Esophagus muscularis mucosa (tissue), 4 donors: ENCODE results near the gene ZNF629. TPM values are rescaled to one million over a fixed set of nuclear protein-coding genes. Genes with fewer than 3 reads are reported as not detected.
A peak's percentile ranks its signal among the peaks of the same experiment; 100 is the strongest.

Source experiments
- DNase-seq: peaks from one replicate; pipeline ENCODE4 v3.0.0-alpha.2; 2017; ENCODE audit errors: extremely low spot score
- H3K27ac ChIP-seq, 4 donors: fragments of 200-600 bp; sonication (generic); replicated peaks in 1 of 4; 1 replicate in 3 of 4; 2 replicates in 1 of 4; pipeline ENCODE4 v1.5.1; 2016 to 2019; ENCODE audit warnings: mild to moderate bottlenecking in 1 of 4
- H3K27me3 ChIP-seq, 4 donors: fragments of 200-600 bp; sonication (generic); one replicate each; pipeline versions ENCODE4 v1.5.1 to v1.6.0; 2016 to 2019
- H3K36me3 ChIP-seq, 4 donors: fragments of 200-600 bp; sonication (generic); one replicate each; pipeline ENCODE4 v1.5.1; 2016 to 2019
- H3K4me1 ChIP-seq, 4 donors: fragments of 200-600 bp; sonication (generic); one replicate each; pipeline ENCODE4 v1.5.1; 2016 to 2019
- H3K4me3 ChIP-seq, 4 donors: fragments of 200-600 bp; sonication (generic); 1 replicate in 2 of 4; 2 replicates in 2 of 4; pipeline ENCODE4 v1.5.1; 2016 to 2019; ENCODE audit warnings: mild to moderate bottlenecking in 4 of 4, moderate library complexity in 1 of 4
- H3K9me3 ChIP-seq, 4 donors: fragments of 200-600 bp; sonication (generic); 1 replicate in 3 of 4; 2 replicates in 1 of 4; pipeline ENCODE4 v1.5.1; 2016 to 2019
- CTCF ChIP-seq, 3 experiments: fragments of 200-600 bp in 2 of 3; fragments of 450-650 bp in 1 of 3; sonication (generic) in 2 of 3; IDR thresholded peaks; one replicate each; pipeline ENCODE4 v1.5.1; 2017 to 2019; ENCODE audit warnings: antibody characterized with exemption in 3 of 3, mild to moderate bottlenecking in 2 of 3, moderate library complexity in 1 of 3
- EP300 ChIP-seq: sonication (generic); formaldehyde crosslinking; IDR thresholded peaks from one replicate; pipeline ENCODE4 v1.6.1; 2017; ENCODE audit warnings: antibody characterized with exemption
- POLR2A ChIP-seq: fragments of 450-650 bp; IDR thresholded peaks from one replicate; pipeline ENCODE4 v1.6.1; 2017; ENCODE audit warnings: antibody characterized with exemption, moderate library complexity, mild to moderate bottlenecking, low read depth
- POLR2AphosphoS5 ChIP-seq, 2 donors: sonication (generic); formaldehyde crosslinking; IDR thresholded peaks; one replicate each; pipeline ENCODE4 v1.6.1; 2017; ENCODE audit warnings: antibody characterized with exemption in 2 of 2
- WGBS: methylation state at CpG from one replicate; pipeline ENCODE4 v1.1.5; 2018; 5-methylcytosine and 5-hydroxymethylcytosine counted together
- intact Hi-C: fragments of 100-400 bp; cut with DNase I; formaldehyde crosslinking; loops from one replicate; pipeline ENCODE4 v1.15.1; 2023
- total RNA-seq, 4 donors: library from RNA; depleted of rRNA; stranded (reverse); fragments of >200 nt; gene quantifications; one replicate each; pipeline versions ENCODE4 v1.1.0 to v1.2.1, GENCODE V29; 2016

Gene ZNF629
- total RNA-seq, 4 donors from 2014 or later: 10.4 to 17.1 (median 15.4) TPM

DNA sequence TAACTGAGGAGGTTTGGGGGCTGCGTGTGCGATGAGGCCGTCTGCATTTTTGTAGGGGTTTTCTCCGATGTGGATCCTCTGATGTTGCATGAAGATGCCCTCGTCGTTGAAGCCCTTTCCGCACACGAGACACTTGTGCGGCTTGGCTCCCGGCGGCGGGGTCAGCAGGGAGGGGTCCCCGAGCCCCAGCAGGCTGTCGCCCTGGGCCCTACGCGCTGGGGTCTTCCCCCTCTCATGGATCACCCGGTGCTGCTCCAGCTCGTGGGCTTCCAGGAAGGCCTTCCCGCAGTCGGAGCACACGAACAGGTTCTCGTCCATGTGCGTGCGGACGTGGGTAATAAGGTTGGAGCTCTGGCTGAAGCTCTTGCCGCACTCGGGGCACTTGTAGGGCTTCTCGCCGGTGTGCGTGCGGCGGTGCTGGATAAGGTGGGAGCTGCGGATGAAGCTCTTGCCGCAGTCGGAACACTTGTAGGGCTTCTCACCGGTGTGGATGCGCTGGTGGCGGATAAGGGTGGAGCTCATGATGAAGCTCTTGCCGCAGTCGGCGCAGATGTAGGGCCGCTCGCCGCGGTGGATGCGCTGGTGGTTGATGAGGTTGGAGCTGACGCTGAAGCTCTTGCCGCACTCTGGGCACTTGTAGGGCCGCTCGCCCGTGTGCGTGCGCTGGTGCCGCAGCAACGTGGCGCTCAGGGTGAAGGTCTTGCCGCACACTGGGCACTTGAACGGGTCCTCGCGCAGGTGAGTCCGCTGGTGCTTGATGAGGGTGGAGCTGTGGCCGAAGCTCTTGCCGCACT, 4.3 kb downstream of the ZNF629 start:
- Histone ChIP-seq H3K36me3 (peaks cover 20 to 48% (median 38%) of the 10 kb centered on the region in 4 donors), H3K27me3 (no peaks in the 10 kb centered on the region), H3K27ac (no peak overlapping the region), H3K9me3 (no peaks in the 10 kb centered on the region), H3K4me3 (no peak overlapping the region), H3K4me1 (peaks cover 18 to 47% (median 30%) of the 10 kb centered on the region in 4 donors)
- intact Hi-C loops: no loop called here
- WGBS: 95% methylated on average over 24 of the region's 63 CpGs
- DNase-seq: no peak
- TF ChIP-seq EP300: no peak
- no peak for TF ChIP-seq CTCF (IDR thresholded peaks at IDR 0.05)
- no peak for TF ChIP-seq POLR2A
- no peak for TF ChIP-seq POLR2AphosphoS5 (IDR thresholded peaks at IDR 0.05)

DNA sequence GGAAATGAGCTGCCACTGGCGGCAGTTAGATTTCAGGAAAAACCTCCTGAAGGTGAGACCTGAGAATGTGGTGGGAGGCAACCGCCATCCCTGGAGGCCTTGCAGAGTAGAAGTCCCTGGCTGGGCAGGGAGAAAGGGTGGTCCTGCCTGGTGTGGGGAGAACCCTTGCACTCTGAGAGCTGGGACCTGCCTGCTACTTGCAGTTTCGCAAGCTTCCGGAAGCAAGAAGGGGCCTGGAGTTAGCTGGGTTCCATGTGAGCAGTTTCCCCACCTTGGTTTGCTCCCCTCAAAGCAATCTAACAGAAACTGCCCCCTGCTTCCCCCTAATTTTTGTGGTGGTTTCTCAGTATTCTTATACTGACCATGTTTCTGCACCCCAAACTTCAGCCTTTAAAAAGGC, 6.5 kb downstream of the ZNF629 start:
- Histone ChIP-seq H3K4me1 (peaks cover 16 to 47% (median 33%) of the 10 kb centered on the region in 4 donors), H3K36me3 (peaks cover 20 to 48% (median 38%) of the 10 kb centered on the region in 4 donors), H3K4me3 (no peak overlapping the region), H3K27me3 (no peaks in the 10 kb centered on the region), H3K27ac (no peak overlapping the region), H3K9me3 (no peaks in the 10 kb centered on the region)
- 74% methylated on average over 4 of the region's 4 CpGs for WGBS
- TF ChIP-seq CTCF (IDR thresholded peaks at IDR 0.05) (no peak), POLR2A (no peak), EP300 (no peak), POLR2AphosphoS5 (IDR thresholded peaks at IDR 0.05) (no peak)
- intact Hi-C loops: no loop called here
- no peak for DNase-seq

DNA sequence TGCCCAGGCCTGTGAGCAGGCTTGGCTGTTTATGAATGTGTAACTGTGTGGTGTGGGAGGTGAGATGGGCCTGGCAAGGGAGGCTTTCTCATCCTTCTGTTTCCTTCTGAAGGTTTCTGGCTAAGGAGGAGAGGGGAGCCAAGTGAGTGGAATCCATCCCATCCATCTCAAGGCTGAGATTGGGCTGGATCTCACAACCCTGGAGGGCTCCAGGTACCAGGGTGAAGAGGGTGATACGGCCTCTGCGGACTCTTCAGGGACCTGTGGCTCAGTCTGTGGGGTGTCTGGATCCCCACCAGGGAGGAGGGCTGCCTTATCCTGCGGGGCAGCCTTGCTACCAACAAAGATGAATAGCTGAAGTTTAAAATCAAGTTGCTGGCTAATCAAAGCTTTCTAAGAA, 7.0 kb downstream of the ZNF629 start:
- H3K27me3 ChIP-seq: no peaks in the 10 kb centered on the region
- TF ChIP-seq CTCF (IDR thresholded peaks at IDR 0.05): no peak
- no peak for TF ChIP-seq EP300
- no peak for TF ChIP-seq POLR2A
- no peak for TF ChIP-seq POLR2AphosphoS5 (IDR thresholded peaks at IDR 0.05)
- intact Hi-C loops: no loop called here
- peak overlapping the region in 1 of 4 donors; percentile 14 for H3K27ac ChIP-seq
- H3K4me1 ChIP-seq: peaks cover 13 to 44% (median 31%) of the 10 kb centered on the region in 4 donors
- WGBS: 92% methylated on average over 3 of the region's 3 CpGs
- no peak overlapping the region for H3K4me3 ChIP-seq
- DNase-seq: no peak
- H3K9me3 ChIP-seq: no peaks in the 10 kb centered on the region
- H3K36me3 ChIP-seq: peaks cover 20 to 48% (median 36%) of the 10 kb centered on the region in 4 donors

DNA sequence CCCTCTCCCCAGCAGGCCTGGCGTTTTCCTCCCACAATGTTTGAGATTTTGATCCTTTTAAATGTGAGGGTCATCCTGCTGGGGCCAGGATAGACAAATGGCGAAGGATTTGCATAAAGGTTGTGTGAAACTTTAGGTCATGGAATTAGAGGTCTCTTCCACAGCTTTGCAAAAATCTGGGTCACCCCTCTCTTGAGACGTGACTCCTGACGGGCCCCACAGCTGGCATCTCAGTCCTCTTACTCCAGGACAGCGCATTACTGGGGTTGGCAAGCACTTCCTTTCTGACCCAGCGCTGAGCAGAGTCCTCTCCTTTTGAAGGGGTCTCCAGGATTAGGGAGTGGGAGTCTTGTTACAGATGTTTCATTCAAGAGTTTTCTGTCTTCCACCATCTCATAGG, 7.4 kb downstream of the ZNF629 start:
- H3K9me3 ChIP-seq: no peaks in the 10 kb centered on the region
- H3K27ac ChIP-seq: peak overlapping the region in 1 of 4 donors; percentile 95
- no peak overlapping the region for H3K4me3 ChIP-seq
- intact Hi-C loops: no loop called here
- DNase-seq: no peak
- WGBS: 80% methylated on average over 6 of the region's 6 CpGs
- H3K4me1 ChIP-seq: peaks cover 17 to 44% (median 32%) of the 10 kb centered on the region in 4 donors
- peaks cover 20 to 48% (median 37%) of the 10 kb centered on the region in 4 donors for H3K36me3 ChIP-seq
- TF ChIP-seq EP300: no peak
- no peak for TF ChIP-seq POLR2A
- TF ChIP-seq POLR2AphosphoS5 (IDR thresholded peaks at IDR 0.05): no peak
- TF ChIP-seq CTCF (IDR thresholded peaks at IDR 0.05): no peak
- no peaks in the 10 kb centered on the region for H3K27me3 ChIP-seq
